GM12878 (cell line): ENCODE measurements around the gene DPYSL4.

Experiments
- BRCA1 ChIP-seq: IDR thresholded peaks from 2 replicates; pipeline ENCODE4 v1.6.1; 2011; ENCODE audit warnings: low read depth, low read length, improper control_type of control experiment
- CEBPB ChIP-seq, 2 experiments: fragments of 150-350 bp in 1 of 2; IDR thresholded peaks; 2 replicates each; pipeline ENCODE4 v1.6.1; 2012 to 2014; ENCODE audit warnings: low read depth in 2 of 2, low read length in 2 of 2, borderline replicate concordance in 1 of 2, inconsistent platforms in 1 of 2
- CHD2 ChIP-seq: IDR thresholded peaks from 2 replicates; pipeline ENCODE4 v1.6.1; 2011; ENCODE audit warnings: low read depth, low read length, improper control_type of control experiment, borderline replicate concordance
- EP300 ChIP-seq, 2 experiments: fragments of 150-350 bp in 1 of 2; IDR thresholded peaks; 2 replicates each; pipeline ENCODE4 v1.6.1; 2011 to 2012; ENCODE audit warnings: low read depth in 2 of 2, low read length in 2 of 2, borderline replicate concordance in 1 of 2, improper control_type of control experiment in 1 of 2, inconsistent platforms in 1 of 2; ENCODE audit not compliant: control insufficient read depth in 1 of 2
- GABPA ChIP-seq: IDR thresholded peaks from 2 replicates; pipeline ENCODE4 v1.6.1; 2014; ENCODE audit warnings: antibody characterized with exemption, low read depth, mild to moderate bottlenecking, inconsistent platforms
- MXI1 ChIP-seq: fragments of 150-350 bp; IDR thresholded peaks from 2 replicates; pipeline ENCODE4 v1.6.1; 2011; ENCODE audit warnings: low read depth, mild to moderate bottlenecking, inconsistent platforms, low read length, improper control_type of control experiment
- POLR2A ChIP-seq: IDR thresholded peaks from 2 replicates; pipeline ENCODE4 v1.6.1; 2011; ENCODE audit warnings: low read depth, mild to moderate bottlenecking, low read length
- POLR2AphosphoS5 ChIP-seq: IDR thresholded peaks from 2 replicates; pipeline ENCODE4 v1.6.1; 2011; ENCODE audit warnings: mild to moderate bottlenecking, low read length, inconsistent platforms
- RAD21 ChIP-seq: IDR thresholded peaks from 2 replicates; pipeline ENCODE4 v1.6.1; 2011; ENCODE audit warnings: mild to moderate bottlenecking, low read depth, low read length, moderate library complexity; ENCODE audit not compliant: insufficient read depth
- SIN3A ChIP-seq: IDR thresholded peaks from 2 replicates; pipeline ENCODE4 v1.6.1; 2012; ENCODE audit warnings: low read depth, low read length, improper control_type of control experiment
- SPI1 ChIP-seq: IDR thresholded peaks from 2 replicates; pipeline ENCODE4 v1.6.1; 2011; ENCODE audit warnings: low read depth, mild to moderate bottlenecking, low read length, moderate library complexity, borderline replicate concordance; ENCODE audit not compliant: insufficient read depth
- TCF12 ChIP-seq: IDR thresholded peaks from 2 replicates; pipeline ENCODE4 v1.6.1; 2011; ENCODE audit warnings: low read depth, mild to moderate bottlenecking, low read length
- ZBED1 ChIP-seq: IDR thresholded peaks from 2 replicates; pipeline ENCODE4 v1.6.1; 2016; ENCODE audit warnings: borderline replicate concordance
- ZSCAN29 ChIP-seq: fragments of 450-650 bp; IDR thresholded peaks from 2 replicates; pipeline ENCODE4 v1.6.1; 2017; ENCODE audit warnings: mild to moderate bottlenecking, moderate library complexity

- no peak for TF ChIP-seq RAD21
- TF ChIP-seq ZBED1, result no peak
- TF ChIP-seq CEBPB (IDR thresholded peaks at IDR 0.05; ENCODE audit: borderline replicate concordance in 1 of 2, low read depth in 2 of 2, low read length in 2 of 2), result no peak
- TF ChIP-seq ZSCAN29, result no peak
- no peak for TF ChIP-seq CHD2
- no peak for TF ChIP-seq TCF12
- no peak for TF ChIP-seq POLR2AphosphoS5
- no peak for TF ChIP-seq BRCA1
- TF ChIP-seq MXI1, result no peak
- TF ChIP-seq GABPA, result no peak
- no peak for TF ChIP-seq POLR2A
- TF ChIP-seq EP300 (IDR thresholded peaks at IDR 0.05; ENCODE audit: borderline replicate concordance in 1 of 2, control insufficient read depth in 1 of 2, low read depth in 2 of 2, low read length in 2 of 2), result no peak
- TF ChIP-seq SPI1, result no peak
- TF ChIP-seq SIN3A, result no peak
Observed at GRCh38 chr10:132208462-132209050, 21.8 kb downstream of the DPYSL4 start.
